ENCODE results near the gene HEMK1.

GRCh38 chr3:50637011-50637410, 67.7 kb downstream of the HEMK1 start:
- TF ChIP-seq, protein P1, sequence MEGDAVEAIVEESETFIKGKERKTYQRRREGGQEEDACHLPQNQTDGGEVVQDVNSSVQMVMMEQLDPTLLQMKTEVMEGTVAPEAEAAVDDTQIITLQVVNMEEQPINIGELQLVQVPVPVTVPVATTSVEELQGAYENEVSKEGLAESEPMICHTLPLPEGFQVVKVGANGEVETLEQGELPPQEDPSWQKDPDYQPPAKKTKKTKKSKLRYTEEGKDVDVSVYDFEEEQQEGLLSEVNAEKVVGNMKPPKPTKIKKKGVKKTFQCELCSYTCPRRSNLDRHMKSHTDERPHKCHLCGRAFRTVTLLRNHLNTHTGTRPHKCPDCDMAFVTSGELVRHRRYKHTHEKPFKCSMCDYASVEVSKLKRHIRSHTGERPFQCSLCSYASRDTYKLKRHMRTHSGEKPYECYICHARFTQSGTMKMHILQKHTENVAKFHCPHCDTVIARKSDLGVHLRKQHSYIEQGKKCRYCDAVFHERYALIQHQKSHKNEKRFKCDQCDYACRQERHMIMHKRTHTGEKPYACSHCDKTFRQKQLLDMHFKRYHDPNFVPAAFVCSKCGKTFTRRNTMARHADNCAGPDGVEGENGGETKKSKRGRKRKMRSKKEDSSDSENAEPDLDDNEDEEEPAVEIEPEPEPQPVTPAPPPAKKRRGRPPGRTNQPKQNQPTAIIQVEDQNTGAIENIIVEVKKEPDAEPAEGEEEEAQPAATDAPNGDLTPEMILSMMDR (IDR thresholded peaks at IDR 0.05): no peak
- no peak for TF ChIP-seq EZH2 (IDR thresholded peaks at IDR 0.05; ENCODE audit: borderline replicate concordance, insufficient read depth, low read depth, low read length, poor library complexity, severe bottlenecking)

Measured in B cell (primary cell).